Heart left ventricle (tissue), 16 donors: ENCODE data around the gene CCDC54. TPM values are rescaled to one million over a fixed set of nuclear protein-coding genes. Genes with fewer than 3 reads are reported as not detected.
"Not testable (repeated sequence)": the region's sequence is repeated elsewhere in the genome, so short reads cannot be mapped to it uniquely, and the experiment has no call there.

Source experiments
- ATAC-seq, 4 donors: fragments of 200-7000 bp; cut with Tn5 transposase; one replicate each; pipeline ENCODE4 v1.9.1; 2020 to 2022; ENCODE audit warnings: moderate library complexity in 4 of 4, mild to moderate bottlenecking in 3 of 4, moderate number of reproducible peaks in 1 of 4
- DNase-seq, 5 donors: peaks; one replicate each; pipeline ENCODE4 v3.0.0-alpha.2; 2020
- H3K27ac ChIP-seq, 12 donors: fragments of 200-600 bp; sonication (generic) in 4 of 12; one replicate each; pipeline versions ENCODE4 v1.5.0 to v1.8.0; 2016 to 2022; ENCODE audit warnings: mild to moderate bottlenecking in 2 of 12
- H3K27me3 ChIP-seq, 9 donors: fragments of 200-600 bp; sonication (generic) in 2 of 9; one replicate each; pipeline versions ENCODE4 v1.5.1 to v1.8.0; 2016 to 2022; ENCODE audit warnings: mild to moderate bottlenecking in 3 of 9
- H3K36me3 ChIP-seq, 9 donors: fragments of 200-600 bp; sonication (generic) in 2 of 9; one replicate each; pipeline versions ENCODE4 v1.5.0 to v1.8.0; 2018 to 2022; ENCODE audit warnings: mild to moderate bottlenecking in 2 of 9
- H3K4me1 ChIP-seq, 12 donors: fragments of 200-600 bp; sonication (generic) in 4 of 12; one replicate each; pipeline versions ENCODE4 v1.5.0 to v1.8.0; 2016 to 2022; ENCODE audit warnings: mild to moderate bottlenecking in 3 of 12
- H3K4me3 ChIP-seq, 12 donors: fragments of 200-600 bp; sonication (generic) in 4 of 12; one replicate each; pipeline versions ENCODE4 v1.5.0 to v1.8.0; 2017 to 2022; ENCODE audit warnings: mild to moderate bottlenecking in 9 of 12, moderate library complexity in 4 of 12
- H3K9me3 ChIP-seq, 12 donors: fragments of 200-600 bp; sonication (generic) in 4 of 12; one replicate each; pipeline versions ENCODE4 v1.5.0 to v1.8.0; 2016 to 2022; ENCODE audit warnings: mild to moderate bottlenecking in 1 of 12
- POLR2A ChIP-seq, 2 donors: fragments of 450-650 bp; IDR thresholded peaks; one replicate each; pipeline ENCODE4 v1.6.1; 2017; ENCODE audit warnings: antibody characterized with exemption in 2 of 2, mild to moderate bottlenecking in 2 of 2, moderate library complexity in 2 of 2
- WGBS, 4 donors: extraction: QIAGEN DNeasy Blood & Tissue Kit in 2 of 4; methylation state at CpG; one replicate each; pipeline versions ENCODE4 v1.1.5 to v1.1.7; 2013 to 2018; 5-methylcytosine and 5-hydroxymethylcytosine counted together
- intact Hi-C, 10 donors: fragments of 100-400 bp; cut with DNase I; formaldehyde crosslinking; loops; one replicate each; pipeline versions ENCODE4 v1.11.1 to v1.14.2; 2022
- long read RNA-seq, 3 donors: library from polyadenylated mRNA; unstranded; transcript quantifications; one replicate each; pipeline ENCODE4 v2.0.0, GENCODE V29; 2020 to 2021
- polyA plus RNA-seq, 2 donors: library from polyadenylated mRNA; stranded (reverse); fragments of 200-250 nt; gene quantifications; one replicate each; pipeline ENCODE4 v1.2.3, GENCODE V29; 2013
- total RNA-seq, 9 donors: library from RNA; depleted of rRNA in 2 of 9; stranded (reverse); fragments of >200 nt in 2 of 9; fragmentation: NEBNext Ultra II Directional in 3 of 9; extraction: Animal tissue kit (Norgen Biotek cat#: 25700) in 3 of 9; gene quantifications; one replicate each; pipeline versions ENCODE4 v1.1.0 to v1.2.4, GENCODE V29; 2016 to 2023
- TF ChIP-seq, protein P1 (sequence below), 12 donors: fragments of 200-600 bp; sonication (generic) in 4 of 12; IDR thresholded peaks; one replicate each; pipeline versions ENCODE4 v1.5.0 to v1.8.0; 2018 to 2022; ENCODE audit warnings: antibody characterized with exemption in 12 of 12, mild to moderate bottlenecking in 5 of 12
- donor health status: ischemic (EF 13 %, LVEDD 7.1; RV severe dilation, severe dysfunction).
- donor health status: healthy with polysubstance abuse.
- donor health status: DM: no; HTN: yes; CAD: no.
- donor health status: DM: no; HTN: no; CAD: no.
- donor health status: ischemic (EF 25% LVEDD 6.9; RV normal size, moderate dysfunction).
- donor health status: ischemic (EF 25% LVEDD 5.7; RV mildly dilated, moderate dysfunction).
- donor health status: healthy.
- donor health status: DM: yes; HTN: yes; CAD: no.
- donor health status: ischemic (EF 35%, LVEDD 5.7; RV mildly dilated, moderate dysfunction).
- donor health status: nonischemic (EF 11% LVEDD 7.7; RV severe dilation, severe dysfunction).
- donor health status: DM: yes; HTN: yes; CAD: no.
- donor health status: PGD.
- donor health status: ischemic (EF 29% LVEDD 5.4; RV normal size, mild dysfunction).
- donor health status: nonischemic (EF 23%, LVEDD 6.1; RV moderate dilation, normal function).

Gene CCDC54
- total RNA-seq (not detected), polyA plus RNA-seq (not detected)
- long read RNA-seq, donor 1, result 0 reads
- long read RNA-seq, donor 2, result 0 reads
- long read RNA-seq, donor 3, result 0 reads

DNA sequence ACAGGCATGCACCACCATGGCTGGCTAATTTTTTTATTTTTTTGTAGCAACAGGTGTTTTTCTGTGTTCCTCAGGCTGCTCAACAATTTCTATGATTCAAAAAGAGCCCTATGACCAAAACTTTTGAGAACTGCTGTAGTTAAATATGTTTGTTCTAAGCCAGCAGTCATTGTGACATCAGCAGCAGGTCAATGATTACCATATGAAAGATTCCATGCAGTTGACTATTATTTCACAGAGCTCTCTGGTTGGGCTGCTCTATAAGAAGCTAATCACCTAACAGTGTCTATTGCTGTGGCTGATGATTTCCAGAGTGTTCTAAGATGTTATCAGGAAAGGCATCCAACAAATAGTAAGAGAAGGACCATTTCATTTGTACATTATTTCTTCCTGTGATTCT is at the start of gene CCDC54:
CCDC54 (plus strand) TSS at position 289 of the 400 bp plus-strand sequence. CDS start 149 bp downstream, outside the sequence.
- intact Hi-C loops, result no loop called here
- no peak within 1 kb of the TSS for H3K4me3 ChIP-seq
- H3K27me3 ChIP-seq, result no peaks in the 10 kb centered on the region
- ATAC-seq, result no peak
- TF ChIP-seq, protein P1, sequence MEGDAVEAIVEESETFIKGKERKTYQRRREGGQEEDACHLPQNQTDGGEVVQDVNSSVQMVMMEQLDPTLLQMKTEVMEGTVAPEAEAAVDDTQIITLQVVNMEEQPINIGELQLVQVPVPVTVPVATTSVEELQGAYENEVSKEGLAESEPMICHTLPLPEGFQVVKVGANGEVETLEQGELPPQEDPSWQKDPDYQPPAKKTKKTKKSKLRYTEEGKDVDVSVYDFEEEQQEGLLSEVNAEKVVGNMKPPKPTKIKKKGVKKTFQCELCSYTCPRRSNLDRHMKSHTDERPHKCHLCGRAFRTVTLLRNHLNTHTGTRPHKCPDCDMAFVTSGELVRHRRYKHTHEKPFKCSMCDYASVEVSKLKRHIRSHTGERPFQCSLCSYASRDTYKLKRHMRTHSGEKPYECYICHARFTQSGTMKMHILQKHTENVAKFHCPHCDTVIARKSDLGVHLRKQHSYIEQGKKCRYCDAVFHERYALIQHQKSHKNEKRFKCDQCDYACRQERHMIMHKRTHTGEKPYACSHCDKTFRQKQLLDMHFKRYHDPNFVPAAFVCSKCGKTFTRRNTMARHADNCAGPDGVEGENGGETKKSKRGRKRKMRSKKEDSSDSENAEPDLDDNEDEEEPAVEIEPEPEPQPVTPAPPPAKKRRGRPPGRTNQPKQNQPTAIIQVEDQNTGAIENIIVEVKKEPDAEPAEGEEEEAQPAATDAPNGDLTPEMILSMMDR (IDR thresholded peaks at IDR 0.05), result no peak
- no peak for TF ChIP-seq POLR2A (IDR thresholded peaks at IDR 0.05)
- H3K27ac ChIP-seq, result no peak within 1 kb of the TSS
- H3K9me3 ChIP-seq, result no peaks in the 10 kb centered on the region
- DNase-seq, result no peak
- no peaks in the 10 kb centered on the region for H3K36me3 ChIP-seq
- peaks cover 0 to 2% (median 0%) of the 10 kb centered on the region in 12 donors for H3K4me1 ChIP-seq

DNA sequence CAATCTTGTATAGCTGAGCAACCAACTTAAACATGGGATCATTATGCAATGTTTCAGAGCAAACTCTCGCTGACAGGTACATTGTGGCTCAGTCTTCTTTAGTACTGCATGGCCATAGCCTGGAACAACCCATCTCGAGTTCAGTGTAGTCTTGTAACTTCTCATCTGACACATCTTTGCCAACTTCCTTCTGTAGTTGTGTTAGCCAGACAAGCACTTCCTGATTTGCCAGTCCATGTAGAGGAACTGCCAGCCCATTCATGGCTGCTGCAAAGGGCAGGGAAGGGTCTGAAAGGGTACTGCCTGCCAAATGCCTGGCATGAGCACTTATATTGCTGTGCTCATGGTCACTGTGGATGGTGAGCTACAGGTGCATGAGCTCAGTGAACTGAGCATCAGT is 49.2 kb upstream of the CCDC54 start:
- Histone ChIP-seq H3K36me3 (no peaks in the 10 kb centered on the region), H3K27ac (no peak overlapping the region), H3K4me3 (no peak overlapping the region), H3K9me3 (no peaks in the 10 kb centered on the region), H3K27me3 (no peaks in the 10 kb centered on the region), H3K4me1 (no peaks in the 10 kb centered on the region)
- intact Hi-C loops, result no loop called here
- WGBS, 4 donors, result 76 to 86% (median 80%) methylated on average over 2 of the region's 2 CpGs
- TF ChIP-seq POLR2A (IDR thresholded peaks at IDR 0.05), result no peak
- TF ChIP-seq, protein P1 (IDR thresholded peaks at IDR 0.05), result no peak
- DNase-seq (no peak), ATAC-seq (peak in 1 of 4 donors; percentile 27)

DNA sequence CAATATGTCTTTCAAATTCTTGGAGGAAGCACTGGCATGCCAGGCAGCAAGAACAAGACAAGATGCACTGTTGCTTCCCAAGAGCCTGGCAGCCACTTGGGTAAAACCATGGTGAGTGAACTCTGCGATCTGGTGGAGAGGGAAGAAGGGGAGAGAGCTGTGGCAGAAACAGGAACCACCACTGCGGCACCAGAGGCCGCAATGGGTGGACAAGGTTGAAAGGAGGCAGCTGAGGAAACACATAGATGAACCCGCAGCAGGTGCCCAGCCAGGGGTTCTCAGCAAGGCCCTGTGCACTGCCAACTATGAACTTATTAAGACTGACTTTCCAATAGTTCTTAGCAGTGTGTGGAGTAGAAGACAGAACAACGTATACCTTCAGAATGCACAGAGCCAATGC is 48.2 kb upstream of the CCDC54 start:
- WGBS, 4 donors, result 77 to 85% (median 81%) methylated on average over 5 of the region's 5 CpGs
- no peaks in the 10 kb centered on the region for H3K36me3 ChIP-seq
- no peaks in the 10 kb centered on the region for H3K27me3 ChIP-seq
- no peaks in the 10 kb centered on the region for H3K9me3 ChIP-seq
- ATAC-seq, result no peak
- no peak overlapping the region for H3K4me3 ChIP-seq
- H3K27ac ChIP-seq, result no peak overlapping the region
- no peaks in the 10 kb centered on the region for H3K4me1 ChIP-seq
- intact Hi-C loops, result no loop called here
- DNase-seq, result no peak
- TF ChIP-seq, protein P1 (IDR thresholded peaks at IDR 0.05), result no peak
- TF ChIP-seq POLR2A (IDR thresholded peaks at IDR 0.05), result no peak

DNA sequence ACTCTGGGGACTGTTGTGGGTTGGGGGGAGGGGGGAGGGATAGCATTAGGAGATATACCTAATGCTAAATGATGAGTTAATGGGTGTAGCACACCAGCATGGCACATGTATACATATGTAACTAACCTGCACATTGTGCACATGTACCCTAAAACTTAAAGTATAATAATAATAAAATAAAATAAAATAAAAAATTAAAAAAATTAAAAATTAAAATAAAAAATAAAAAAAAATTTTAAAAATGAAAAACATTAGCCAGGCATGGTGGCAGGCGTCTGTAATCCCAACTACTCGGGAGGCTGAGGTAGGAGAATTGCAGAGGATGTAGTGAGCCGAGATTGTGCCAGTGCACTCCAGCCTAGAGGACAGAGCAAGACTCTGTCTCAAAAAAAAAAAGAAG is 37.5 kb upstream of the CCDC54 start:
- intact Hi-C loops, H3K4me3 ChIP-seq, DNase-seq, H3K27me3 ChIP-seq, H3K9me3 ChIP-seq, ATAC-seq, H3K4me1 ChIP-seq, H3K36me3 ChIP-seq, H3K27ac ChIP-seq: not testable (repeated sequence)
- WGBS, 4 donors, result 94 to 97% (median 96%) methylated on average over 3 of the region's 3 CpGs

DNA sequence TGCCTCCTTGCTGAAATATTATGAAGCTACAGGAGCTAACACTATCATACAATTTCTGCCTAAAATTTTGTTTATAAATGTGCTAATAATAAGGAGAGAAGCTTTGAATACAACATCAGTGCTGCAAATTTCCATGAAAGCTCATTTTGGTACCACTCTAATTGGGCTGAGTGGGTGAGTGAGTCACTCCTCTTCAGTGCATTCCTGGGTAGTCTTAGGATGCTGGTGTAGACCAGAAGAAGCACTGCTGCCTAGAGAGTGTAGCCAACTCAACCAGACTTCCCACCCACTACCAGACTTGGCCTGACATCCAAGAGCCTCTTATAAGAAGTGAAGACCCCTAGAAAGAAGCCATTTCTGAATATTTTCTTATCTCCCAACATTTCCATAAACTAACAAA is 32.5 kb upstream of the CCDC54 start:
- H3K27me3 ChIP-seq, result no peaks in the 10 kb centered on the region
- H3K36me3 ChIP-seq, result no peaks in the 10 kb centered on the region
- H3K27ac ChIP-seq, result no peak overlapping the region
- no peak for TF ChIP-seq POLR2A (IDR thresholded peaks at IDR 0.05)
- TF ChIP-seq, protein P1 (IDR thresholded peaks at IDR 0.05), result no peak
- DNase-seq, result no peak
- ATAC-seq, result no peak
- intact Hi-C loops, result no loop called here
- H3K4me3 ChIP-seq, result no peak overlapping the region
- H3K9me3 ChIP-seq, result peaks cover 0 to 4% (median 0%) of the 10 kb centered on the region in 12 donors
- H3K4me1 ChIP-seq, result no peaks in the 10 kb centered on the region
